GM12875 (cell line): ENCODE measurements around the gene CHURC1.

Experiments
- H3K4me3 ChIP-seq: one replicate; pipeline ENCODE4 v1.5.1; 2011; ENCODE audit warnings: low read depth, low read length, control low read depth
- TF ChIP-seq, protein P1 (sequence below): IDR thresholded peaks from 2 replicates; pipeline ENCODE4 v1.5.1; 2011; ENCODE audit warnings: low read depth, mild to moderate bottlenecking, control low read depth, inconsistent platforms, low read length, moderate library complexity, borderline replicate concordance; ENCODE audit not compliant: insufficient read depth

CHURC1 gene

GRCh38 chr14:64955297-64955696, 41.0 kb downstream of the CHURC1 start:
- H3K4me3 ChIP-seq = no peak overlapping the region
- TF ChIP-seq, protein P1, sequence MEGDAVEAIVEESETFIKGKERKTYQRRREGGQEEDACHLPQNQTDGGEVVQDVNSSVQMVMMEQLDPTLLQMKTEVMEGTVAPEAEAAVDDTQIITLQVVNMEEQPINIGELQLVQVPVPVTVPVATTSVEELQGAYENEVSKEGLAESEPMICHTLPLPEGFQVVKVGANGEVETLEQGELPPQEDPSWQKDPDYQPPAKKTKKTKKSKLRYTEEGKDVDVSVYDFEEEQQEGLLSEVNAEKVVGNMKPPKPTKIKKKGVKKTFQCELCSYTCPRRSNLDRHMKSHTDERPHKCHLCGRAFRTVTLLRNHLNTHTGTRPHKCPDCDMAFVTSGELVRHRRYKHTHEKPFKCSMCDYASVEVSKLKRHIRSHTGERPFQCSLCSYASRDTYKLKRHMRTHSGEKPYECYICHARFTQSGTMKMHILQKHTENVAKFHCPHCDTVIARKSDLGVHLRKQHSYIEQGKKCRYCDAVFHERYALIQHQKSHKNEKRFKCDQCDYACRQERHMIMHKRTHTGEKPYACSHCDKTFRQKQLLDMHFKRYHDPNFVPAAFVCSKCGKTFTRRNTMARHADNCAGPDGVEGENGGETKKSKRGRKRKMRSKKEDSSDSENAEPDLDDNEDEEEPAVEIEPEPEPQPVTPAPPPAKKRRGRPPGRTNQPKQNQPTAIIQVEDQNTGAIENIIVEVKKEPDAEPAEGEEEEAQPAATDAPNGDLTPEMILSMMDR = no peak

- no peak overlapping the region for H3K4me3 ChIP-seq
- TF ChIP-seq, protein P1 = no peak
These were observed 42.6 kb downstream of the CHURC1 start for GRCh38 chr14:64956697-64957406.

- TF ChIP-seq, protein P1 = no peak
- no peak overlapping the region for H3K4me3 ChIP-seq
These were observed 43.9 kb downstream of the CHURC1 start for GRCh38 chr14:64958201-64958600.

GRCh38 chr14:64958743-64959142, 44.5 kb downstream of the CHURC1 start:
- TF ChIP-seq, protein P1 = no peak
- no peak overlapping the region for H3K4me3 ChIP-seq

GRCh38 chr14:64960762-64961276, 46.6 kb downstream of the CHURC1 start:
- H3K4me3 ChIP-seq = no peak overlapping the region
- TF ChIP-seq, protein P1 = no peak

GRCh38 chr14:64963611-64964010, 49.4 kb downstream of the CHURC1 start:
- no peak overlapping the region for H3K4me3 ChIP-seq
- TF ChIP-seq, protein P1 = 0 out of 2 replicates have a peak, but pooled peaks have one; percentile 18
